Lung (tissue), 12 donors: ENCODE results near the gene IFI35. TPM values are rescaled to one million over a fixed set of nuclear protein-coding genes. Genes with fewer than 3 reads are reported as not detected.
A peak's percentile ranks its signal among the peaks of the same experiment; 100 is the strongest.

Experiments used
- ATAC-seq: fragments of 200-7000 bp; cut with Tn5 transposase; one replicate; pipeline ENCODE4 v1.9.1; 2020; ENCODE audit warnings: moderate number of reproducible peaks; ENCODE audit not compliant: insufficient read depth, low FRiP score
- DNase-seq, 3 donors: peaks; one replicate each; pipeline ENCODE4 v3.0.0-alpha.2; 2013 to 2017
- H3K27ac ChIP-seq, 2 donors: one replicate each; pipeline ENCODE4 v1.5.1; 2013; ENCODE audit warnings: mild to moderate bottlenecking in 2 of 2, moderate library complexity in 2 of 2, control low read depth in 1 of 2, inconsistent platforms in 1 of 2, low read depth in 1 of 2, low read length in 1 of 2
- H3K27me3 ChIP-seq, 3 donors: one replicate each; pipeline ENCODE4 v1.5.1; 2013; ENCODE audit warnings: low read length in 2 of 3; ENCODE audit not compliant: control insufficient read depth in 3 of 3, insufficient read depth in 3 of 3
- H3K36me3 ChIP-seq, 4 donors: one replicate each; pipeline ENCODE4 v1.5.1; 2013; ENCODE audit warnings: low read length in 4 of 4, mild to moderate bottlenecking in 1 of 4, moderate library complexity in 1 of 4; ENCODE audit not compliant: control insufficient read depth in 4 of 4, insufficient read depth in 4 of 4
- H3K4me1 ChIP-seq, 5 donors: one replicate each; pipeline ENCODE4 v1.5.1; 2013; ENCODE audit warnings: low read length in 5 of 5, mild to moderate bottlenecking in 2 of 5, moderate library complexity in 1 of 5; ENCODE audit not compliant: control insufficient read depth in 5 of 5, insufficient read depth in 5 of 5
- H3K4me3 ChIP-seq: one replicate; pipeline ENCODE4 v1.5.1; 2013; ENCODE audit warnings: mild to moderate bottlenecking, control low read depth, moderate library complexity
- H3K9ac ChIP-seq, 2 donors: one replicate each; pipeline ENCODE4 v1.5.1; 2013; ENCODE audit warnings: low read length in 2 of 2, control low read depth in 1 of 2; ENCODE audit not compliant: insufficient read depth in 1 of 2
- H3K9me3 ChIP-seq, 4 donors: one replicate each; pipeline ENCODE4 v1.5.1; 2013; ENCODE audit warnings: low read length in 3 of 4, mild to moderate bottlenecking in 1 of 4, moderate library complexity in 1 of 4; ENCODE audit not compliant: control insufficient read depth in 4 of 4, insufficient read depth in 3 of 4
- WGBS, 2 donors: extraction: QIAGEN DNeasy Blood & Tissue Kit; methylation state at CpG; one replicate each; pipeline ENCODE4 v1.1.7; 2013; 5-methylcytosine and 5-hydroxymethylcytosine counted together
- polyA plus RNA-seq, 2 donors: library from polyadenylated mRNA; stranded (reverse); fragments of 200-250 nt; gene quantifications; one replicate each; pipeline ENCODE4 v1.2.1, GENCODE V29; 2013
- total RNA-seq, 2 donors: library from RNA; depleted of rRNA in 1 of 2; stranded (reverse); fragments of >200 nt in 1 of 2; gene quantifications; one replicate each; pipeline ENCODE4 v1.2.1, GENCODE V29; 2014 to 2021
- TF ChIP-seq, protein P1 (sequence below): IDR thresholded peaks from 2 replicates; pipeline ENCODE4 v1.5.1; 2012; ENCODE audit warnings: mild to moderate bottlenecking; ENCODE audit errors: control extremely low read depth, extremely low read depth
- donor health status: control.
- donor health status: control.
- donor health status: Bipolar disorder and iron deficiency.
- donor health status: healthy.
- donor health status: DM: yes; HTN: yes; CAD: no.

The IFI35 gene
- total and polyA plus RNA-seq, 4 donors = 18.8 to 60.3 (median 38.6) TPM

DNA sequence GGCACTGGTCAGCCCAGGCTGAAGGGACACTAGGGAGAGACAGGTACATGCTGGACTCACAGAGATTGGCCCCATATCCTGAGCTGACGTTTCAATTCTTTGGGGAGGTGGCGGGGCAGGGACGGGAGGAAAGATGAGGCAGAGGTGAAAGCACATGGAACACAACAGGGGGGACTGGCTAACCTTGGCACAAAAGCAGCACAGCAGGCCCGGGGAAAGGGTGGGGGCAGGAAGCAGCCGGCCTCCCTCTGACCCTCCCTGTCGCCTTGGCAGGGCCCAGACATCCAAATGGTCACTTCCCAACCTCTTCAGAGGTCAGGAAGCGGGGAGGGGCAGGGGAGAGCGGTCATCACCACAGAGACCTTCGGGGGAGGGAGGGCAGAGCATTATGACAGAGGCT, 9.0 kb downstream of the IFI35 start:
- Histone ChIP-seq H3K4me1 (peaks cover 0 to 33% (median 9%) of the 10 kb centered on the region in 5 donors), H3K27ac (peak overlapping the region; percentile 43 to 48), H3K27me3 (no peaks in the 10 kb centered on the region), H3K9me3 (no peaks in the 10 kb centered on the region), H3K36me3 (peaks cover 0 to 42% (median 7%) of the 10 kb centered on the region in 4 donors), H3K4me3 (no peak overlapping the region), H3K9ac (no peak overlapping the region)
- peak in 2 of 3 donors; percentile 23 to 53 for DNase-seq
- 51 to 52% methylated on average over 9 of the region's 9 CpGs for WGBS, 2 donors
- TF ChIP-seq, protein P1, sequence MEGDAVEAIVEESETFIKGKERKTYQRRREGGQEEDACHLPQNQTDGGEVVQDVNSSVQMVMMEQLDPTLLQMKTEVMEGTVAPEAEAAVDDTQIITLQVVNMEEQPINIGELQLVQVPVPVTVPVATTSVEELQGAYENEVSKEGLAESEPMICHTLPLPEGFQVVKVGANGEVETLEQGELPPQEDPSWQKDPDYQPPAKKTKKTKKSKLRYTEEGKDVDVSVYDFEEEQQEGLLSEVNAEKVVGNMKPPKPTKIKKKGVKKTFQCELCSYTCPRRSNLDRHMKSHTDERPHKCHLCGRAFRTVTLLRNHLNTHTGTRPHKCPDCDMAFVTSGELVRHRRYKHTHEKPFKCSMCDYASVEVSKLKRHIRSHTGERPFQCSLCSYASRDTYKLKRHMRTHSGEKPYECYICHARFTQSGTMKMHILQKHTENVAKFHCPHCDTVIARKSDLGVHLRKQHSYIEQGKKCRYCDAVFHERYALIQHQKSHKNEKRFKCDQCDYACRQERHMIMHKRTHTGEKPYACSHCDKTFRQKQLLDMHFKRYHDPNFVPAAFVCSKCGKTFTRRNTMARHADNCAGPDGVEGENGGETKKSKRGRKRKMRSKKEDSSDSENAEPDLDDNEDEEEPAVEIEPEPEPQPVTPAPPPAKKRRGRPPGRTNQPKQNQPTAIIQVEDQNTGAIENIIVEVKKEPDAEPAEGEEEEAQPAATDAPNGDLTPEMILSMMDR = no peak
- ATAC-seq = peak; percentile 4

GRCh38 chr17:43016216-43016615, 9.6 kb downstream of the IFI35 start:
- H3K27me3 ChIP-seq = no peaks in the 10 kb centered on the region
- no peak for ATAC-seq
- no peak for DNase-seq
- no peak overlapping the region for H3K4me3 ChIP-seq
- peaks cover 0 to 42% (median 7%) of the 10 kb centered on the region in 4 donors for H3K36me3 ChIP-seq
- H3K4me1 ChIP-seq = peaks cover 0 to 37% (median 13%) of the 10 kb centered on the region in 5 donors
- H3K9ac ChIP-seq = no peak overlapping the region
- 87 to 91% methylated on average over 7 of the region's 7 CpGs for WGBS, 2 donors
- H3K27ac ChIP-seq = peak overlapping the region; percentile 17 to 58
- no peaks in the 10 kb centered on the region for H3K9me3 ChIP-seq
- TF ChIP-seq, protein P1 = no peak

- peak in 2 of 3 donors; percentile 27 to 46 for DNase-seq
- TF ChIP-seq, protein P1 = no peak
- Histone ChIP-seq H3K27me3 (no peaks in the 10 kb centered on the region), H3K27ac (peak overlapping the region in 1 of 2 donors; percentile 4), H3K4me3 (no peak overlapping the region), H3K9me3 (no peaks in the 10 kb centered on the region), H3K9ac (no peak overlapping the region), H3K4me1 (peaks cover 0 to 33% (median 13%) of the 10 kb centered on the region in 5 donors), H3K36me3 (peaks cover 0 to 34% (median 6%) of the 10 kb centered on the region in 4 donors)
- no peak for ATAC-seq
- 63 to 67% methylated on average over 19 of the region's 19 CpGs for WGBS, 2 donors
Measured at GRCh38 chr17:43018008-43018853, 11.6 kb downstream of the IFI35 start.
